H9 (cell line): ENCODE results near the gene CD2. TPM values are rescaled to one million over a fixed set of nuclear protein-coding genes. Genes with fewer than 3 reads are reported as not detected.

ENCODE experiments used
- DNase-seq: peaks from one replicate; pipeline ENCODE4 v3.0.0-alpha.2; 2017
- H2AFZ ChIP-seq: one replicate; pipeline ENCODE4 v1.6.1; 2013; ENCODE audit warnings: mild to moderate bottlenecking, low read length, control low read depth, moderate library complexity
- H2AK5ac ChIP-seq: 2 replicates; pipeline ENCODE4 v1.6.1; 2013; ENCODE audit warnings: low read length, control low read depth, mixed read lengths; ENCODE audit not compliant: insufficient read length
- H2BK120ac ChIP-seq: one replicate; pipeline ENCODE4 v1.6.1; 2013; ENCODE audit warnings: low read depth, mild to moderate bottlenecking, low read length, control low read depth, inconsistent platforms; ENCODE audit not compliant: poor library complexity, severe bottlenecking
- H2BK12ac ChIP-seq: 2 replicates; pipeline ENCODE4 v1.6.1; 2013; ENCODE audit warnings: low read length, control low read depth, mixed read lengths, low read depth; ENCODE audit not compliant: insufficient read length
- H2BK15ac ChIP-seq: 2 replicates; pipeline ENCODE4 v1.6.1; 2013; ENCODE audit warnings: low read depth, low read length, control low read depth
- H2BK20ac ChIP-seq: one replicate; pipeline ENCODE4 v1.6.1; 2013; ENCODE audit warnings: low read depth, mild to moderate bottlenecking, low read length, control low read depth, inconsistent platforms; ENCODE audit not compliant: poor library complexity, severe bottlenecking
- H2BK5ac ChIP-seq: 2 replicates; pipeline ENCODE4 v1.6.1; 2013; ENCODE audit warnings: low read length, control low read depth, mixed read lengths; ENCODE audit not compliant: insufficient read length
- H3K14ac ChIP-seq: 2 replicates; pipeline ENCODE4 v1.6.1; 2013; ENCODE audit warnings: low read length, control low read depth; ENCODE audit not compliant: insufficient read depth
- H3K18ac ChIP-seq: 2 replicates; pipeline ENCODE4 v1.6.1; 2013; ENCODE audit warnings: low read depth, mild to moderate bottlenecking, mixed read lengths, low read length, control low read depth; ENCODE audit not compliant: insufficient read length
- H3K23ac ChIP-seq: 2 replicates; pipeline ENCODE4 v1.6.1; 2013; ENCODE audit warnings: low read length, control low read depth, mixed read lengths, low read depth; ENCODE audit not compliant: insufficient read length
- H3K23me2 ChIP-seq: 2 replicates; pipeline ENCODE4 v1.6.1; 2013; ENCODE audit warnings: low read depth, mild to moderate bottlenecking, mixed read lengths, low read length, control low read depth; ENCODE audit not compliant: insufficient read length, poor library complexity, severe bottlenecking
- H3K27ac ChIP-seq: 2 replicates; pipeline ENCODE4 v1.5.1; 2013; ENCODE audit warnings: low read length, control low read depth, mixed read lengths, low read depth; ENCODE audit not compliant: insufficient read length
- H3K27me3 ChIP-seq: 2 replicates; pipeline ENCODE4 v1.6.1; 2013; ENCODE audit warnings: low read length, control low read depth, inconsistent platforms; ENCODE audit not compliant: insufficient read depth
- H3K4ac ChIP-seq: 2 replicates; pipeline ENCODE4 v1.6.1; 2013; ENCODE audit warnings: low read depth, mild to moderate bottlenecking, control low read depth, inconsistent platforms, low read length, moderate library complexity
- H3K4me1 ChIP-seq: 2 replicates; pipeline ENCODE4 v1.6.1; 2013; ENCODE audit warnings: low read length, control low read depth, inconsistent platforms; ENCODE audit not compliant: insufficient read depth
- H3K4me2 ChIP-seq: 2 replicates; pipeline ENCODE4 v1.6.1; 2013; ENCODE audit warnings: low read length, control low read depth, mixed read lengths; ENCODE audit not compliant: insufficient read length, insufficient read depth
- H3K56ac ChIP-seq: 2 replicates; pipeline ENCODE4 v1.6.1; 2013; ENCODE audit warnings: low read depth, mild to moderate bottlenecking, mixed read lengths, low read length, control low read depth; ENCODE audit not compliant: insufficient read length
- H3K79me1 ChIP-seq: 2 replicates; pipeline ENCODE4 v1.6.1; 2013; ENCODE audit warnings: low read depth, mild to moderate bottlenecking, moderate library complexity, low read length, control low read depth, inconsistent platforms; ENCODE audit not compliant: insufficient read depth, poor library complexity, severe bottlenecking
- H3K79me2 ChIP-seq: 2 replicates; pipeline ENCODE4 v1.6.1; 2013; ENCODE audit warnings: low read length, control low read depth, inconsistent platforms; ENCODE audit not compliant: insufficient read depth
- H3K9ac ChIP-seq: 2 replicates; pipeline ENCODE4 v1.6.1; 2013; ENCODE audit warnings: low read length, control low read depth, mixed read lengths; ENCODE audit not compliant: insufficient read length; ENCODE audit errors: extremely low read depth
- H3K9me3 ChIP-seq: one replicate; pipeline ENCODE4 v1.6.1; 2013; ENCODE audit warnings: low read depth, low read length, inconsistent platforms; ENCODE audit not compliant: control insufficient read depth
- H3T11ph ChIP-seq: one replicate; pipeline ENCODE4 v1.6.1; 2013; ENCODE audit warnings: mild to moderate bottlenecking, low read length, control low read depth, inconsistent platforms
- H4K20me1 ChIP-seq: one replicate; pipeline ENCODE4 v1.6.1; 2013; ENCODE audit not compliant: control insufficient read depth, insufficient read length, insufficient read depth
- H4K5ac ChIP-seq: 2 replicates; pipeline ENCODE4 v1.6.1; 2013; ENCODE audit warnings: low read depth, mild to moderate bottlenecking, mixed read lengths, low read length, control low read depth; ENCODE audit not compliant: insufficient read length
- H4K8ac ChIP-seq: replicated peaks from 2 replicates; pipeline ENCODE4 v1.6.1; 2013; ENCODE audit warnings: low read length, control low read depth, mixed read lengths, low read depth; ENCODE audit not compliant: insufficient read length
- H4K91ac ChIP-seq: 2 replicates; pipeline ENCODE4 v1.6.1; 2013; ENCODE audit warnings: low read depth, mild to moderate bottlenecking, moderate library complexity, mixed read lengths, low read length, control low read depth; ENCODE audit not compliant: insufficient read length
- H3K27ac Mint-ChIP-seq, 3 experiments: 2 replicates in 2 of 3; 3 replicates in 1 of 3; pipeline ENCODE4 v1.8.0; 2020 to 2021; ENCODE audit warnings: mixed read lengths in 3 of 3, mild to moderate bottlenecking in 1 of 3, moderate library complexity in 1 of 3
- H3K27me3 Mint-ChIP-seq: 2 replicates; pipeline ENCODE4 v1.8.0; 2021; ENCODE audit warnings: low read depth, mild to moderate bottlenecking, moderate library complexity, mixed read lengths
- H3K36me3 Mint-ChIP-seq, 3 experiments: 2 replicates in 2 of 3; 3 replicates in 1 of 3; pipeline ENCODE4 v1.8.0; 2020 to 2021; ENCODE audit warnings: low read depth in 3 of 3, mixed read lengths in 3 of 3; ENCODE audit not compliant: insufficient read depth in 1 of 3
- H3K4me1 Mint-ChIP-seq, 2 experiments: 2 replicates each; pipeline ENCODE4 v1.8.0; 2020; ENCODE audit warnings: mixed read lengths in 2 of 2
- H3K4me3 Mint-ChIP-seq, 2 experiments: 2 replicates in 1 of 2; 3 replicates in 1 of 2; pipeline ENCODE4 v1.8.0; 2020 to 2021; ENCODE audit warnings: mild to moderate bottlenecking in 2 of 2, mixed read lengths in 2 of 2, moderate library complexity in 1 of 2
- H3K9me3 Mint-ChIP-seq, 2 experiments: 2 replicates in 1 of 2; 3 replicates in 1 of 2; pipeline ENCODE4 v1.8.0; 2020; ENCODE audit warnings: mild to moderate bottlenecking in 2 of 2, mixed read lengths in 2 of 2, moderate library complexity in 1 of 2
- CTCF ChIP-seq: fragments of 200-600 bp; sonication (generic); conservative IDR thresholded peaks from 3 replicates; pipeline ENCODE4 v1.8.0; 2021; ENCODE audit warnings: antibody characterized with exemption, mild to moderate bottlenecking
- WGBS: extraction: QIAGEN DNeasy Blood & Tissue Kit; methylation state at CpG from one replicate; pipeline ENCODE4 v1.1.7; 2013; ENCODE audit warnings: missing lambda C conversion rate, low lambda C conversion rate, mixed read lengths; ENCODE audit not compliant: insufficient read length; ENCODE audit errors: extremely low coverage; 5-methylcytosine and 5-hydroxymethylcytosine counted together
- total RNA-seq: library from RNA; stranded (reverse); gene quantifications from 2 replicates; pipeline ENCODE4 v1.2.1, GENCODE V29; 2021

CD2 gene
- total RNA-seq, 1 experiment from 2014 or later, result not detected

GRCh38 chr1:116817582-116818064, 63.4 kb downstream of the CD2 start:
- H3K9me3 Mint-ChIP-seq, result no peaks in the 10 kb centered on the region; a peak in 2 of 5 replicates
- Histone ChIP-seq H2BK5ac (no peak overlapping the region), H3K9me3 (no peaks in the 10 kb centered on the region), H2AK5ac (no peak overlapping the region), H3K79me2 (no peaks in the 10 kb centered on the region), H2BK12ac (no peak overlapping the region), H3K9ac (no peak overlapping the region), H3K18ac (no peak overlapping the region), H4K8ac (no peak overlapping the region), H3K4me2 (no peak overlapping the region), H2BK15ac (no peak overlapping the region), H3K79me1 (no peaks in the 10 kb centered on the region), H3K23me2 (no peaks in the 10 kb centered on the region), H2AFZ (no peak overlapping the region), H3K4me1 (no peaks in the 10 kb centered on the region), H3K14ac (no peak overlapping the region), H4K91ac (no peak overlapping the region), H3K23ac (no peak overlapping the region), H4K20me1 (no peaks in the 10 kb centered on the region), H3K4ac (no peak overlapping the region), H3K27me3 (no peaks in the 10 kb centered on the region), H3K27ac (no peak overlapping the region), H3K56ac (no peak overlapping the region), H2BK120ac (no peak overlapping the region), H3T11ph (no peak overlapping the region), H4K5ac (no peak overlapping the region), H2BK20ac (no peak overlapping the region)
- H3K36me3 Mint-ChIP-seq, result no peaks in the 10 kb centered on the region
- DNase-seq, result peak; percentile 84
- TF ChIP-seq CTCF, result peak; percentile 74
- H3K27me3 Mint-ChIP-seq, result no peaks in the 10 kb centered on the region
- H3K4me1 Mint-ChIP-seq, result peaks cover 4 to 6% of the 10 kb centered on the region in 2 experiments; a peak in 3 of 4 replicates
- no CpG with 5 or more reads among the region's 2 CpGs for WGBS
- H3K4me3 Mint-ChIP-seq, result no peak overlapping the region
- H3K27ac Mint-ChIP-seq, result no peak overlapping the region

Other genes starting within 250 kb of the CD2 start
- 4.3 and 4.9 TPM in 2 replicates for gene CD58, start 183.4 kb upstream of the CD2 start, total RNA-seq
- gene IGSF3, start 86.7 kb upstream of the CD2 start, total RNA-seq, result 18.6 and 19.1 TPM in 2 replicates
- gene PTGFRN, start 155.5 kb downstream of the CD2 start, total RNA-seq, result 26.3 and 31.7 TPM in 2 replicates
- 1.5 and 1.8 TPM in 2 replicates for gene CD101, start 247.3 kb downstream of the CD2 start, total RNA-seq